ENCODE results near the gene CNTNAP3.
"Not testable (repeated sequence)": the region's sequence is repeated elsewhere in the genome, so short reads cannot be mapped to it uniquely, and the experiment has no call there.

CNTNAP3 gene

DNA sequence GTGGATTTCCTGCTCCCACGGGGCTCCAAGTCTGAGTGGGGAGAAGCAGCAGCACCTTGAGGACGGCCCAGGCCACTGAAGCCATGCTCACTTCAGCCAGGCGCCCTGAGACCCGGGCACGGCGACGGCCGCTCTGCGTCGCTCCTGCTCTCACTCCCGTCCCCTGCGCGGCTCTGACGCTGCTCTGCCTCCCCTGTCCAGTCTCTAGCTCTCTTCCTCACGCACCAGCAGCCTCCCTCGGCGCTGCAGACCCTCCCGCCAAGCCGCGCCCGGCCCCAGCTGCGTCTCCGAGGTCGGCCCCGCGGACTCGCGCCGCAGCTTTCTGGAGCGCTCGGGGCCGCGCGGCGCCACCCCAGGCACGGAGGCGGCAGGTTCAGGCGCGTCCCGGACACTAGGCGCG lies at the start of gene CNTNAP3:
CNTNAP3 (minus strand) TSS at position 188 of the 400 bp plus-strand sequence; CDS start at position 85, 103 bp downstream.
- not testable (repeated sequence) for DNase-seq

DNA sequence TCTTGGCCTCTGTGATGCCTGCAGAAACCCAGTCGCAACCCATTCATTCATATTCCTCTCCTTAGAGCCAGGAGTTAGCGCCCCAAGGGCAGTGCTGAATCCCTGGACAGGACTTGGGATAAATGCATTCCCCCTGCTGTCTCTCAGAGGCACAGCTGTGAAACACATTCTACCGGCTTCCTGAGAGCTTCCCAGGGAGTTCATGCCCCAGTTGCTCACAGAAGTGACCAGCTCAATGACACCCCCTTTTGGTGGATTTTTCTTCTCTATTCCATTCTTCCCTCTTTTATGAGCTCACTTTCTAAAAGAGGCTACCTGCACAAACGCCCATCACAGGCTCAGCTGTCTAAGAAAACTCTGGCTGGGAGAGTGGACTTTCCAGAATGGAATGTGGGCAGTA lies 8.0 kb downstream of the CNTNAP3 start:
- not testable (repeated sequence) for DNase-seq

DNA sequence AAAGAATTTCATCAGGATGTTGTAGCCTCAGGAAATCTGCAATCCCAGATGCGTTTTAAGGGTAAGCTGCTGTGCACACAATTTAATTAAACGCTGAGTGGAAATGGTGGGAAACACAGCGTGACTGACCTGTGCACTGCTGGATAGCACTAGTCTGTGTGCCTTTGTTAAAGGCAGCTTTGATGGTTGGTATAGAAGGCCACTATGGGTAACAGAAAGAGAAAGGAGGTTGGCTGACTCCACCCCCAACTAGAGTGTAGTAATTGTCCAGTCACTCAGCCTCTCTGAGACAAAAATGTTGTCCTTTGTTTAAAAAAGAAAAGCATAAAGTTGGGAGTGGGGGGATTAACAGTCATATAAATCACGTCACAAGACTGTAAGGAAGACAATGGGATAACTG lies 45.5 kb downstream of the CNTNAP3 start:
- not testable (repeated sequence) for DNase-seq

DNA sequence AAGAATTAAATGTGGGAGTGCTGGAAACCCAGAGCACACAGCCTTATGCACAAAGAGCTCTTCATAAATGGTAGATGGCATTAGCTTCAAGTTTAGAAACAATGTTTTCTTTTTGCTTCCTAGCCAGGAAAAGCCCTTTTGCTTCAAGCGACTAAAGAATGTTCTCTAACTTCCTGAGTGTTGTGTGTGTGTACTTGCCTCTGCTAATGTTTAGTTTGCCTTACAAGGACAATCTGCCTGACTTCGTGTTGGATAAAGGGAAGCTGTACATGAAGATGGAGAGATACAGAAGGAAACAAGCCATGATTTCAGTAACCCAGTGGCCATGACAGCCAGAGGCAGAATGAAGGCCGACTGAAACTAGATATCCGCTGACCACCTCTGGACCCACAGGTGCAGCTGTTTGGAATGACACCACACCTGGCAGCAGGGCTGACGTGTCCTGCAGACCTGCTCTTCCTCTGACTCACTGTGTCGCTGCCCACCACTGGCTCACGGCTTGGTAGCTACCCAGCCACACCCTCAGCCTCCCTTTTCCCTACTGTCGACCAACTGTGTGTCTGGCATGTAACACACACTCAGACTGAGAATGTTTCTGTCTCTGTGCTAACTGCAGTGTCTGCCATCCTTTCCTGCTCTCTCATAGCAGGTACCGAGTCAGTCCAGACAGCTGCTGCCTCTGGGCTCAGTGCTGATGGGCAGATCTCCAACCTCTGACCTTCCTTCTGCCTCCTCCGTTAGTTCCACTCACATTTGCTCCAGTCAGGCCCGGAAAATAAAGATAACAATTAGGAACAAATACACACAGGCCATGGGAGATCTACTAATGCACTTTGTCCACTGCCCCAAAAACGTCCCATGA lies 55.6 kb downstream of the CNTNAP3 start:
- DNase-seq, result not testable (repeated sequence)

DNA sequence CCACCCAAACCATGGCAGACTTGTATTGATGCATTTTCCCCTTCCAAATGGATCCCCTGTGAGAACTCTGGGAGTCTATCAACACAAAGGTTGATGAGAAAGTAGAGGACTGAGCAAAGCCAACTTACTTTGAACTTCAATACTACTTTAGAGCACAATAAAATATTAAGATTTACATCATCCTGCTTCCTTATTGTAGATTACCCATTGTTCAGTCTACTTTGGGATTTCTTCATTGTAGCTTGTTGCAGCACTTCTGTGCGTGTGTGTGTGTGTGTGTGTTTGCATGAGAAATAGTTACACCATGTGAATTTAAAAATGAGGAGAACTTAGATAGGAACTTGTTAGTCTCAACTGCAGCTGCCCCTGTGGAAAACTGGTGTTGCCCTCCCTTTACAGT lies 72.0 kb downstream of the CNTNAP3 start:
- DNase-seq, result not testable (repeated sequence)

DNA sequence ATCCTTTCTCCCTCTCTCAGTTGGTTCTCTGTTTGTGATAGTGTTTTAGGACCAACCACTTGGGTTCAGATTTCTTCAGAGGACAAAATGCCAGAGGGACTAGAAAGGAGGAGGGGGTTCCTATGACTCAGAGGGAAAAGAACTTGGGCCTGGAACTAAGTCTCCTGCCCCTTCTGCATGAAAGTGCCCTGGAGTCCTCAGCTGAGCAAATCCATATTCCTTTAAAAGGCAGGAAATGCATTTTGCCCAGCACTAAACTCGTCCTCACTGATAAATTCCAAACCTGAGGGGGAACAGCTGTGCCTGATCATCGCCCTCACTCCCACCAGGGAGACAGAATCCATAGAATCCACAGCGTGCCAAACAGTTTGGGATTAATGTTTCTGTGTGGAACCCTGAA lies 78.2 kb downstream of the CNTNAP3 start:
- not testable (repeated sequence) for DNase-seq

DNA sequence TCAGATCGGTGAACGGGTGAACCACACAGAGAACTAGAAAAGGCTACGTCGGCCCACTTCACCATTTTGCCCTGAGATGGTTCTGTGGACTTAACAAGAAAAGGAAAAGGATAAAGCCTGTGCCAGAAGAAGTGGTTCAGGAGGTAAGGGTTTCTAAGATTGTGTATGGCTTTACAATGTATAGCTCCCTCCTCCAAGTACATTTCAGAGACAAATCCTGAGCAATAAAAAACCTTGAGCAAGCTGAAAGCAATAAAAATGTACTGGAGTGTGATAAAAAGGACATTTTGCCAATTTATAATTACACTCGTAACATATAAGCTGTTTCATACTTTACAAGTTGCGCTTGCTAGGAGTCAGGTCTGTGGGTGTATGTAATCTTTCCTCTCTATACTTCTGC lies 81.3 kb downstream of the CNTNAP3 start:
- DNase-seq, result not testable (repeated sequence)

DNA sequence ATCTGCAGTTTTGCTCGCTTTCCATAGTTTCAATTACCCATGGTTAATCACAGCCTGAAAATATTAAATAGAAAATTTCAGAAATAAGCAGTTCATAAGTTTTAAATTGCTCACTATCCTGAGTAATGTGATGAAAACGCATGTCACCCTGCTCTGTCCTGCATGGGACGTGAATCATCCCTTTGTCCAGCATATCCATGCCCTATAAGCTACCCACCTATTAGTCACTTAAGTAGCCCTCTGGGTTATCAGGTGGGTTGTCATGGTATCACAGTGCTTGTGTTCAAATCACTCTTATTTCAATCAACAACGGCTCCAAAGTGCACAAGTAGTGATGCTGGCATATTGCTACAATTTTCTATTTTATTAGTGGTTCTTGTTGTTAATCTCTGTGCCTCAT lies 82.1 kb downstream of the CNTNAP3 start:
- DNase-seq, result not testable (repeated sequence)

DNA sequence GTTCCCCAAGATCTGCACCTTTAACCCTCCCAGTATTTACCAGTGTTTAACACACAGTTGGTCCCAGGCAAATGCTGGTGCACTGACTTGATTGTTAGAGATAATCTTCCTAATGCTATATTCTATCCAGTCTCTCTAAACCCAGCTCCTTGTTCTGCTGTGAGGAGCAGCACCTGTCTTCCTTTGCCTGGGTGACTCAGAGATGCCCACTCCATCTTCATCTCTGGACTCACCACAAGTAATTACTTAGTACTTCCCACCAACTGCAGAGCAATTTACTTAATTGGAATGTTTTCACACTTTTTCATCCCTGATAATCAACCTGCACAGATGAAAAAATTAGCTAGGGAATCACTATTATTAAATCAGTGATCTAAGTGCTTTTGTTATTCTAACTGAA lies 87.6 kb downstream of the CNTNAP3 start:
- not testable (repeated sequence) for DNase-seq

DNA sequence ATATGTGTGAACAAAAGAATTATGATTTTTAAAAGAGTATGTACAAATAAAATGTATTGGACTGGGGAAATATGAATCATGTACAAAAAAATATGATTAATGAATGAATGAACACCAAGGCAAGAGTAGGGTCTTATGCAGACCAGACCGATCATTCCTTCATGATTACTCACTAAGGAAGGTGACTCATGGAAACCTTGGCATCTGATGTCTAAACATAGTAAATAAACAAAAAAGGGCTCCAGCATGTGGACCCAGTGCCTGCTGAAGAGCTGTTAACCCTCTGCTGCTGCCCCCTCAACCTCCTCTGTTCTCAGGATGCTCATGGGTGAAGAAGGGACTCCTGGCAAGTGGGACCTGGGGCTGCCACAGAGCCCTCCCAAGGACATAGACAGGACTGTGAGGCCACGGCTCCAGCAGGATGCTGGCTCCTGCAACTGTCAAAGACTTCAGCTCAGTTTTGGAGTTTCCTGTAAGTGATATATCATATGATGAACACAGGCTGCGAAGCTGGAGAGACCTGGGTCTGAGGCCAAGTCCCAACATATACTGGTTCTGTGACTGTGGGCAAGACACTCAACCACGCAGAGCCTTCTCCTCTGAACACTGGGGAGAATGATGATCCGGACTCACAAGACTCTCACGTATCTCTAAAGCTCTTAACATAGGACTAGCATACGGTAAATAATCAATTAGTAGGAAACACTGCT lies 89.8 kb downstream of the CNTNAP3 start:
- DNase-seq, result not testable (repeated sequence)

DNA sequence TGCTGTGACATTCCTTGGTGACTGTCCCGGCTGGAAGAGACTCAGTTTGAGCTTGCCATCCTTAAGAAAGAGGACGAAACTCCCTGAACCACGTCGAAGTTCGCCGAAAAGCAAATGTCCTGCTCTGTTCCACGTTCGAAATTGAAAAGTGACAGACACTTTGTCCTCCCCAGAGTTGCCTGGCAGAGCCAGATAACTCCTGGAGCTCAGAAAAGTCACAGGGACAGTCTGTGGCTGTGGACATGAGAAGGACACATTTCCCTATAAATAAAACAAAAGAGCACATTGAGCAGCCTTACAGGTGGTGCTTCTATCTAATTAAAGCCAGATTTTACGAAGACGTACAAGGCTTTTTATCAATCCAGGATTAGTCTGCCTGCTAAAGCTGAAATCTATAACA lies 116.6 kb downstream of the CNTNAP3 start:
- DNase-seq, result not testable (repeated sequence)

DNA sequence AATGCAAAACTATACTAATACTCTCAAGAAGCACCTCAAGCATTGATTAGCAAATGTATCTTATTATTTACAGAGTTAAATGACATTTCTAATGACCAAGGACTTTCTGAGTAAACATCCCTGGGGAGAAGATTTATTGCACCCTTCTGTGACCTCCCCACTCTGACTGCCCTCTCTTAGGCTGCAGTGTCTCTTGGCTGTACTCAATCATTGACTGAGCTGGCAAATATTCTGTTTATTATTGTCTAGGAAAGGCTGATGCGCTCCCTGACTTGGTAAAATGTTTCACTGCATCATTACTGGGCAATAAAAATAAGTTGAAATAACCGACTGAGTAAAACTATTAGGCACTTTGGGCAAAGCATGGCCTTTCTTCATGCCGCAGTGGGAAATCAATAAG lies 130.3 kb downstream of the CNTNAP3 start:
- not testable (repeated sequence) for DNase-seq

DNA sequence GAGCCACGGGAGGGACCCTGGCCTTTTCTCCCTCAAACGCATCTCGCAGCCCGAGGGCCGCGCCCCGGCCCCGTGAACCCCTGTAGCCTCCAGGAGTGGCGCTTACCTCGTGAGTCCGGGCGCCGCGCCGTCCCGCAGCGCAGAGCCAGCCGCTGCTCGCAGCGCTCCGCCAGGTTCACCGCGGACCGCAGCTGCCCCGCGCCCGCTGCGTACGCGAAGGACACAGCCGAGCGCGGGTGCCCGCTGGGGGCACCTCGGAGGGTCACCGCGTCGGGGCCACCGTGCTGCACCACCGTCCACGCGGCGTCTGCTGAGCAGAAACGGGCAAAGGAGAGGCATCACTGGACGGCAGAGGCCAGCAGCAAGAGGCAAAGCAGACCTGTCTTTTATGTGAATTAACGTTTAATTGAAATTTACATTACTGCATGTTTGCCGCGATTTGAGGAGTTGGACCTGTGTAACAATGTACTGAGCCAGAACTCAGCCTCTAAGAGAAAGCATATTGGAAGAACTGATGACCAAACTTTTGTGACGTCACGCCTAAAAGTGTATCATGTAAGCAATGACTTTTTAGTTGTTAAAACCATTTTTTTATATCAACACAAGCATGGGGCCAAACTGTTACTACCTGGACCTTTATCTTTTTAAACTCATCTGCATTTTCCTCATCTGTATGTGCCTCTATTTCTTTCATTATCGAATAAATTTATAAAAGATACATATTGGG lies 155.0 kb downstream of the CNTNAP3 start:
- DNase-seq, result not testable (repeated sequence)

DNA sequence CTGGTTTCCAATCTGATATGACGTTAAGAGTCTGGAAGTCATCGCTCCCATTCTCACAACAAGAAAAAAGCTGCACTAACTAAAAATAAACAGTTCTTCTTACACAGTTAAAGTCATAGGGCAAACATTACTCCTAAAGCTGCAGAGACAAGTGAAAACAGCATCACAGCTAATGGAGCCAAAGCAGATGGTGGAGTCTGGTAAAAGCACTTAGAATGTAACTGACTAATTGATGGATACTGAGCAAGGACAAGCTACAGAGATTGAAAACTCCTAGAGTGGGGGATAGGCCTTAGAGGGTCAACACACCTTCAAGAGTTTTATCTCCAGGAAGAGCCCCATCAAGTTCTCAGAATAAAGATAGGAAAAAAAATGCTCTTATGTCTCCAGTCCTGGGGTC lies 166.6 kb downstream of the CNTNAP3 start:
- DNase-seq, result not testable (repeated sequence)

DNA sequence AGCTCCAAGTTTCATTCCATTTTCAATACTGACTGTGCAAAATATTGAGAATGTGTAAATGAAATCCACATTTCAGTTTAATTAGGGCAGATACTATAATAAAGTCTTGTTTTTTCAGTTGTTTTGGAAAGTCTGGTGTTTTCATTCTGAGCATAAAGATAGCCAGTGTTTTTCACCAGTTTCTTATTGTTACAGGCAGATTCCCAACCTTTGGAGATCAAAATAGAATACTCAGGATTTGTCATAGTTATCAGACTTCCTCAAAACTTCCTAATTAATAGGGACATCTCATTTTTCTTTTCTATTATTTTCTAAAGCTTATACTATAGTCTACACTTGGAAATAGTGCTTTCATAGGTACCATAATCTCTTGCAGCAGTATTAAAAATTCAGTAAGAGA lies 176.2 kb downstream of the CNTNAP3 start:
- not testable (repeated sequence) for DNase-seq

DNA sequence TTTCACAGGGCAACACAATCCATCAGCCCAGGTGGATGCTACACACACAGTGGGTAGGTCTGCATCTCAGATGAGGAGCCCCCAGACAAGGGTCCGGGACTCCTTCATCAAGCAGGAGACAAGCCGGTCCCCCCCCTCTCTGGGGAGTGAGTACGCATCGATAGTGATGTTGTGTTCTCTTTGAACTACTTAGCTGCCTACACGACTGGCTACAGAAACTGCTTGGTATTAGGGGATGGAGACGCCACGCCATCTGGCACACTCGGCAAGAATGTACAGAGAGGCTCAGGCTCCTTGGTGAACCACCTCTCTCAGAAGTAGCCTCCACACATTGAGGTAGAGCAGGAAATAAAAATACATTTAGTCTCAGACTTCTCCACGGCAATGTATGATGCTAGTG lies 179.8 kb downstream of the CNTNAP3 start:
- DNase-seq, result no peak

DNA sequence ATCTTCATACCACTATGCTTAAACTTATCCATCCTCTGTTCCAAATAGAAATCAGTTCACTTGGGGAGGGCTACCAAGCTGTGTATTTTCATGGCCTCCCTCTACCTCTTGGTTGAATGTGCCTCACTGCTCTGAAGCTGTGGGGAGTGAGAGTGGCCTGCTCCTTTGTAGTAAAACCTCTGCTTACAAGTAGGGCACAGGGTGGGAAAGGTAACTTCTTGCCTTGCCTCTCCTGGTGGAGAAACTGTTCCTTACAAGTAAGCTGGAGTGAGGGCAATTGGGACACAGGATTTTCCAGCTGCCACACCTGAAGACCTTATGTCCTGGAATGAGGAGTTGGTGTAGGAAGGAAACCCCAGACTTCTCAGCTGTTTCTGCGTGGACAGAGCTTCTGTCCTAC lies 190.8 kb downstream of the CNTNAP3 start:
- not testable (repeated sequence) for DNase-seq

DNA sequence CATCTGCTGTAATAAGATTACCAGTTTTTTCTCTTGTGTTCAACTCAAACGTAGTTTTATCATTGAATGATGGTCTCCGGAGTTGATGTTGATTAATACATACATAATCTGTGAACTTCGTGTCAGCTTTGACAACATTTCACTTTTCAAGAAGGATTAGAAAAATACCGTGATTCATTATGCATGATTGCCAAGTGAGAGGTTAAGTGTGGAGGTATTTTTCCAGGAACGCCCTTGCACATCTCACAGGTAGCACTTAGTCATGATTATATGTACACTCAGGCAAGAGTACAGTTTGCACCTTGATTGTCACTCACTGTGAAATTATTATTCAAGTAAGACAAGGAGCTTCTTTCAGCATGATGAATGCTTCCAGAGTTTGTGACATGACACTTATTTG lies 202.7 kb downstream of the CNTNAP3 start:
- DNase-seq, result not testable (repeated sequence)

DNA sequence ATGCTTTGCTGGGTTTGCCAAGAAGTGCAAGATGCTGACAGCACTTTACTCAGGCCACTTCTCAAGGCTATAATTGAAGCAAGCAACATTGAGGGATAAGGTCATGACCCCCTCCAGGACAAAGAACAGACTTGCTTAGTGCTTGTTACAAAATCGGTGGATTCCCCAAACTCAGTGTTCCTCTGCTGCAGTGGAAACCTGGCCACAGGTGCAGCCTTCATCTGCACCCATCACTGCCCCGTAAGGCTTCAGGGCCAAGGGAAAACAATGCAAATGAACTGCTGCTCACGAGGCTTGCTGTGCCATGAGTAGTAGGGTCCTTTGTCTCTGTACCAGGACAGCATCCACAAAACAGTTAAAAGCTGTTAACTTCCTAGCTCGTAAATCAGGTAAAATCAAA lies 205.4 kb downstream of the CNTNAP3 start:
- DNase-seq, result not testable (repeated sequence)

DNA sequence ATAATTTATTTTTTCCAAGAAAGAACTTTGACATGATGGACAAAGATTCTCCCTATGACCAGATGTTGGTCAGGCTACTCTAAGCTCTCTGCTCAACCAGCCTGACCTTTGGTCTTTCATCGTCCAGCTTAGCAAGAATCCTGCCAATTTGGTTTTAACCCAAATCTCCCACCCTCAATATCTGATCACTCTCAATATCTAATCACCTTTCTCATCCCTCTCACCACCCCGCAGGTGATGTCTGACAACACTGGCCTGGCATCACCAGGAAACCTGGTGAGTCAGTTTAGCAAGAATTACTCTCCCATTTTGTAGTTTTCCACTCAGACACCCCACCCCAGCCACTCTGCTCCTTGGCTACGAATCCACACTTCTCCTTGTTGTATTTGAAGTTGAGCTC lies 207.9 kb downstream of the CNTNAP3 start:
- DNase-seq, result not testable (repeated sequence)

DNA sequence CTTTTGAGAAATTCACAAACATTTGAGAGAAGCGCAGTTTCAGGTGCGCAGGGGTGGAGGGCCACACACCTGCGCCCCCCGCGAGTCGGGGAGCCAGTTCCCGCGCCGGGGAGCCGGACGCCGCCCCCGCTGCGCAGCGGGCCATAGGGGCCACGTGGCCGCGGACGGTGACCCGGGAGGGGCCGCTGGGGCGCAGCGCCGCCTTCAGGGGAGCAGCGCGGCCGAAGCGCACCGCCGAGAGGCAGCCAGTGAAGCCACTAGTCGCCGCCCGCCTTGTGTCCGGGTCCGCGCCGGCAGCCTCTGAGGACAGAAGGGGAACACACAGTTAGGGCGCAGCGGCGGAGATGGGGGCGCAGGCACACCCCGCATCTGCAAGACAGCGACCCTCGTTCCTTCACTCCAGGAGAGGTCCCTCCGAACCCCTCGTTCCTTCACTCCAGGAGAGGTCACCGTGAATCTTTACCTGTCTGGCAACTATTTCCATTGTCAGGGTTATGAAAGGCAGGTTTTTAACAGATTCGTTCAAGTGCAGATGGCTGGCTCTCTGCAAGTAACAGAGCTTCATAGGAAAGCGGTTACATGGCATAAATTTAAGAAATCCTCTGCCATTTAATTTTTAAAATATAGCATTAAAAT lies 209.2 kb downstream of the CNTNAP3 start:
- DNase-seq, result not testable (repeated sequence)

DNA sequence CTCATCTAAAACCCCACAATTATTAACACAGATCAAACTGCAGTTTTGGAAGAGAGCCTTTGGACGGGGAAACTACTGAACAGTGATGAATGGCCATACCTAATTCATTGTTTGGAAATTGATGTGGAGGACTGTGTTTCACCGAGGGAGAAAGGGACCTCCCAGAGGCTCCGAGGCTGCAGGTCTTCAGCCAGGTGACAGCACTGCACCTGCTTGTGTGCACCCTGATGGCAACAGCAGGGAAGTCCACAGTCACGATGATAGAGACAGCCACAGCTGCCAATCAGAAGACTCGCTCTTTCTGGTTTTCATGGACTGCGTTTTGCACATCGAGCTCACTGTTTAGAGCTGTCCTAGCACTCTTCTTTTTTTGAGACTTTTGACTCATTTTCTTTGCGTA lies 214.4 kb downstream of the CNTNAP3 start:
- DNase-seq, result not testable (repeated sequence)

DNA sequence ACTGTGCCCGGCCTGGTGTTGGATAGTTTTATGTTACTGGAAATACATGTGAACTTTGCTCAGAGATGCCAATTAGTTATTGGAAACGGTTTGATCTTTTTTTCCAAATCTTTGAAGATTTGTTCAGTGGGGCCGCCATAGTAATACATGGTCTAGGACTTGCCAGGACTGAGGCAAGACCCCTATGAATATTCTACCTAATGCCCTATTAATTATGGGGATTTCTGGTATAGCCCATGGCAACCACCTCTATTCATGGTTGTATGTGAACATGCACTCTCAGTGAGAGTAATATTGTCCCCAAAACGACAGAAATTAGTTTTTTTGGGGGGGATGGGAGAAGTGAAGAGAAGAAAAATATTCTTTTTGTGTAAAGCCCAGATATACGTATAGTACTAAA lies 220.3 kb downstream of the CNTNAP3 start:
- not testable (repeated sequence) for DNase-seq
